ENCODE data around the gene TNFRSF1B. TPM values are rescaled to one million over a fixed set of nuclear protein-coding genes. Genes with fewer than 3 reads are reported as not detected.

Gene TNFRSF1B
- polyA plus RNA-seq, 3 donors = 436 to 761 (median 450) TPM

DNA sequence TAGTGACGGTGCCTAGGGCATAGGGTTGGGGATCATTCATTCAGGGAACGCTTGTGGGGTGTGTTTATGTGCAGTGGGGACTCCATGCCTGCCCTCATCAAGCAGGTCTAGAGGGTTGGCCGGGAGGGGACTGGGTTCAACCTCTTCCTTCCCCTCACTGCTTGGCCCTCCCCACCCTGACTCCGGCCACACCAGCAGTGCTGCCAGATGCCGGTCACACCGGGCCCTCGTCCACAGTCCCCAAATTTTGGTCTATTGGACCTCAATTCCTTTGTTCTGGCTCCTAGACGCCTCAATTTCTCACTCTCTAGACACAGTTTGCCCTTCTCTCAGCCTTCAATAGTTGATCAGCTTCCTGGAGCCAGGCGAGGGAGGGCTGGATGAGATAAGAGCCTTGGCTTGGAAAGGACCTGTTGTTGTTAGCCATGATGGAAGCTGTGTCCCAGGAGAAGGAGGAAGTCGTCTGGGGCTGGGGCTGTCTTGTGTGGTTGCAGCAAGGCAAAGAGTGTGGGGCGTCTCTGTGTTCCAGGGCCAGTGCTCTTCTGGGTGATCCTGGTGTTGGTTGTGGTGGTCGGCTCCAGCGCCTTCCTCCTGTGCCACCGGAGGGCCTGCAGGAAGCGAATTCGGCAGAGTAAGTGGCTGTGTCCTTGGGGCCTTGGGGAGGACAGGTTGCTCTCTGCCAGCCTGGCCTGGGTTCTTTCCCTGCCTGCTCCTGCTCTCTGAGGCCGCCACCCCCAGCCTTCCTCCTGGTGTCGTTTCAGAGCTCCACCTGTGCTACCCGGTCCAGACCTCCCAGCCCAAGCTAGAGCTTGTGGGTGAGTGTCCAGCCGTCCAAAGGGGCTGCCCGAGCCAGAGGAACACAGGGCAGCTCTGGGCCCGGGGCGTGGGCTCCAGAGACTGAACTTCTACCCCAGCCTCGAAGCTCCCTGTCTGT, 41.1 kb upstream of the TNFRSF1B start:
- Histone ChIP-seq H3K27ac (ENCODE audit: low read depth in 1 of 2, low read length in 2 of 2) (peak overlapping the region; percentile 58 to 88), H3K36me3 (replicated peaks in 1 of 2; ENCODE audit: control insufficient read depth in 1 of 2, insufficient read depth in 2 of 2, low read length in 2 of 2) (no peaks in the 10 kb centered on the region), H3K27me3 (ENCODE audit: control insufficient read depth in 2 of 2, insufficient read depth in 2 of 2, low read length in 2 of 2) (no peaks in the 10 kb centered on the region), H3K4me2 (replicated peaks; ENCODE audit: extremely low read depth, low read length, poor library complexity, severe bottlenecking) (peak overlapping the region; percentile 74), H3K4me1 (ENCODE audit: control insufficient read depth in 1 of 2, insufficient read depth in 2 of 2, low read length in 2 of 2) (peaks cover 47% of the 10 kb centered on the region in 2 donors), H3K9ac (ENCODE audit: insufficient read depth, low read length, poor library complexity, severe bottlenecking) (peak overlapping the region; percentile 71), H3K79me2 (ENCODE audit: insufficient read depth, low read length) (peaks cover 41% of the 10 kb centered on the region), H3K9me3 (replicated peaks in 1 of 2; ENCODE audit: control insufficient read depth in 1 of 2, insufficient read depth in 1 of 2, low read length in 2 of 2) (no peaks in the 10 kb centered on the region), H4K20me1 (ENCODE audit: insufficient read depth, low read length) (no peaks in the 10 kb centered on the region), H3K4me3 (replicated peaks in 1 of 3; ENCODE audit: low read depth in 2 of 3, low read length in 3 of 3) (peak overlapping the region; percentile 4 to 71 (median 52)), H2AFZ (ENCODE audit: insufficient read depth, low read depth, low read length, poor library complexity, severe bottlenecking) (peak overlapping the region; percentile 70)
- WGBS (ENCODE audit: insufficient coverage) = 48% methylated on average over 19 of the region's 24 CpGs
- H3K27me3 Mint-ChIP-seq (ENCODE audit: low read depth in 3 of 3) = peaks cover 2 to 7% (median 5%) of the 10 kb centered on the region in 3 donors
- TF ChIP-seq, protein P1, sequence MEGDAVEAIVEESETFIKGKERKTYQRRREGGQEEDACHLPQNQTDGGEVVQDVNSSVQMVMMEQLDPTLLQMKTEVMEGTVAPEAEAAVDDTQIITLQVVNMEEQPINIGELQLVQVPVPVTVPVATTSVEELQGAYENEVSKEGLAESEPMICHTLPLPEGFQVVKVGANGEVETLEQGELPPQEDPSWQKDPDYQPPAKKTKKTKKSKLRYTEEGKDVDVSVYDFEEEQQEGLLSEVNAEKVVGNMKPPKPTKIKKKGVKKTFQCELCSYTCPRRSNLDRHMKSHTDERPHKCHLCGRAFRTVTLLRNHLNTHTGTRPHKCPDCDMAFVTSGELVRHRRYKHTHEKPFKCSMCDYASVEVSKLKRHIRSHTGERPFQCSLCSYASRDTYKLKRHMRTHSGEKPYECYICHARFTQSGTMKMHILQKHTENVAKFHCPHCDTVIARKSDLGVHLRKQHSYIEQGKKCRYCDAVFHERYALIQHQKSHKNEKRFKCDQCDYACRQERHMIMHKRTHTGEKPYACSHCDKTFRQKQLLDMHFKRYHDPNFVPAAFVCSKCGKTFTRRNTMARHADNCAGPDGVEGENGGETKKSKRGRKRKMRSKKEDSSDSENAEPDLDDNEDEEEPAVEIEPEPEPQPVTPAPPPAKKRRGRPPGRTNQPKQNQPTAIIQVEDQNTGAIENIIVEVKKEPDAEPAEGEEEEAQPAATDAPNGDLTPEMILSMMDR (IDR thresholded peaks at IDR 0.05) = no peak
- H3K4me1 Mint-ChIP-seq = peaks cover 51% of the 10 kb centered on the region
- no peaks in the 10 kb centered on the region for H3K9me3 Mint-ChIP-seq
- H3K4me3 Mint-ChIP-seq = peak overlapping the region; percentile 77 to 91
- peaks cover 20 to 36% of the 10 kb centered on the region in 2 donors for H3K36me3 Mint-ChIP-seq
- peak overlapping the region; percentile 80 to 98 (median 91) for H3K27ac Mint-ChIP-seq
- intact Hi-C loops (cut with micrococcal nuclease) = loop anchor here (1.0 to 5.0 kb wide), 2 partner anchors 42 to 83 kb away; partner anchors contain the start of gene TNFRSF1B (in 2 of the 2)
- peak; percentile 56 to 72 (median 65) for DNase-seq

DNA sequence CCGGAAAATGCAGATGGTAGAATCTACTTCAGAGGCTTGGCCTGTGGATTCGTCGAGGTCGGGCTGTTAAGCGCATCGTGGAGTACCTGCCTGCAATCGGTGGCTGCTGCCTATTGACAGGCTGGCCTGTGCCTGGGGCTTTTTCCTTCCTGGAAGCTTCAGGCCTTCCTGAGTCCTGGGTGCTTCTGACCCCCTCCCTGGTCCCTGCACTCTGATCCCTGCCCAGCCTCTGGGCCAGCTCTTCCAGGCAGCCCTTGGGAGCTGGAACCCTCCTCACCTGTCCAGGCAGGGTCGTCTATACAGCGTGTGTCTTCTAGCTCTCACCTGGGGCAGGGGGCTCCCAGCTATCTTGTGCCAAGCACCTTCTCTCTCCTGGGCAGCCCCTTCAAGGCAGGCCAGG, 40.0 kb upstream of the TNFRSF1B start:
- peak overlapping the region; percentile 71 for H3K9ac ChIP-seq (ENCODE audit: insufficient read depth, low read length, poor library complexity, severe bottlenecking)
- intact Hi-C loops (cut with micrococcal nuclease) = loop anchor here (5.0 kb wide), 1 partner anchor 41 kb away; the partner anchor contains the start of gene TNFRSF1B (in 2 of the 2)
- peak overlapping the region; percentile 58 to 88 for H3K27ac ChIP-seq (ENCODE audit: low read depth in 1 of 2, low read length in 2 of 2)
- H3K27me3 ChIP-seq (ENCODE audit: control insufficient read depth in 2 of 2, insufficient read depth in 2 of 2, low read length in 2 of 2) = no peaks in the 10 kb centered on the region
- H3K4me1 ChIP-seq (ENCODE audit: control insufficient read depth in 1 of 2, insufficient read depth in 2 of 2, low read length in 2 of 2) = peaks cover 58% of the 10 kb centered on the region in 2 donors
- H3K4me3 ChIP-seq (replicated peaks in 1 of 3; ENCODE audit: low read depth in 2 of 3, low read length in 3 of 3) = peak overlapping the region; percentile 4 to 71 (median 52)
- H3K9me3 Mint-ChIP-seq = no peaks in the 10 kb centered on the region
- peak overlapping the region; percentile 74 for H3K4me2 ChIP-seq (replicated peaks; ENCODE audit: extremely low read depth, low read length, poor library complexity, severe bottlenecking)
- no peaks in the 10 kb centered on the region for H3K9me3 ChIP-seq (replicated peaks in 1 of 2; ENCODE audit: control insufficient read depth in 1 of 2, insufficient read depth in 1 of 2, low read length in 2 of 2)
- peaks cover 22 to 36% of the 10 kb centered on the region in 2 donors for H3K36me3 Mint-ChIP-seq
- no peaks in the 10 kb centered on the region for H4K20me1 ChIP-seq (ENCODE audit: insufficient read depth, low read length)
- TF ChIP-seq, protein P1 (IDR thresholded peaks at IDR 0.05) = no peak
- no peak overlapping the region for H2AFZ ChIP-seq (ENCODE audit: insufficient read depth, low read depth, low read length, poor library complexity, severe bottlenecking)
- 97% methylated on average over 9 of the region's 9 CpGs for WGBS (ENCODE audit: insufficient coverage)
- peak overlapping the region; percentile 77 to 91 for H3K4me3 Mint-ChIP-seq
- peaks cover 43% of the 10 kb centered on the region for H3K79me2 ChIP-seq (ENCODE audit: insufficient read depth, low read length)
- DNase-seq = no peak
- peak overlapping the region in 4 of 7 donors; percentile 80 to 98 (median 94) for H3K27ac Mint-ChIP-seq
- peaks cover 2 to 5% (median 4%) of the 10 kb centered on the region in 3 donors for H3K27me3 Mint-ChIP-seq (ENCODE audit: low read depth in 3 of 3)
- H3K4me1 Mint-ChIP-seq = peaks cover 61% of the 10 kb centered on the region
- no peaks in the 10 kb centered on the region for H3K36me3 ChIP-seq (replicated peaks in 1 of 2; ENCODE audit: control insufficient read depth in 1 of 2, insufficient read depth in 2 of 2, low read length in 2 of 2)
